HG02943 (cell line): ENCODE data around the gene DEFB128.
"Not testable (repeated sequence)": the region's sequence is repeated elsewhere in the genome, so short reads cannot be mapped to it uniquely, and the experiment has no call there.

ENCODE experiments used
- ATAC-seq: cut with Tn5 transposase; IDR thresholded peaks from one replicate; pipeline ENCODE4 v1.9.1; 2021; ENCODE audit warnings: mild to moderate bottlenecking, low read depth, moderate library complexity; ENCODE audit not compliant: unreplicated experiment

DEFB128 gene

DNA sequence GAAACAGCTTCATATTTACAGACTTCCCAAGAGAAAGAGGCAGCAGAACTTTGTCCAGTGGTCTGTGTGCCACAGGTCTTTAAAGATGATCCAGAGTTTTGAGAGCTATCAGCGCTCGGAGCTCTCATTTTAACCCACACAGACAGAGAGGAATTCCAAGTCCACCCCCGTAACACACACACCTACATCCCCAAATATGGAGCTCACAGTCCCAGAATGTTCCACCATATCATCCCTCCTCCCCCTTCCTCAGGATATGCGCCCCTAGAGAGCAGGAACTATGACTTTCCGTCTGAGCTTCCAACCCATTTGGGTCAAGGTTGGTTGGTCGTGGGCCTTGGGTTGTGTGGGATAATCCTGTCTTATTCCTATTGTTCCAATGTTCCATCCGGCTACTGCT, at the start of gene DEFB128:
TSS of gene DEFB128 (minus strand) at position 101 of the 400 bp plus-strand sequence. CDS start at position 13, 88 bp downstream.
- ATAC-seq, result no peak

DNA sequence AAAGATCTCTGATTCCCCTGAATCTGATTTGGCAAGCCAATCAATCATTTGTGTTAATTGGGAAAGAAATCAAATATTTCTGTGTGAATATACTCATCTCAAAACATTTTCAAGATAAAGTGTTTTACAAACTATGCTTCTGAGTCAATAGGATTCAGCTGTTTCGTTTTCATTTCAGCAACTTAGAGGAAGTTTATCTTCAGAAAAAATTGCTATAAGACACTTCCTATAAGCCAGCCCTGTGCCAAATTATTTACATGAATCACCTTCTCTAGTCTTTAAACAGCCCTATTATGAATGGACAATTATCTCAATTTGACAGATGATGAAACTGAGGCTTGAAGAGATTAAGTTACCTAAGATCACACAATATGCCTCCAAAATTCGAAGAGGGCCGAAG, 48.4 kb upstream of the DEFB128 start:
- no peak for ATAC-seq

DNA sequence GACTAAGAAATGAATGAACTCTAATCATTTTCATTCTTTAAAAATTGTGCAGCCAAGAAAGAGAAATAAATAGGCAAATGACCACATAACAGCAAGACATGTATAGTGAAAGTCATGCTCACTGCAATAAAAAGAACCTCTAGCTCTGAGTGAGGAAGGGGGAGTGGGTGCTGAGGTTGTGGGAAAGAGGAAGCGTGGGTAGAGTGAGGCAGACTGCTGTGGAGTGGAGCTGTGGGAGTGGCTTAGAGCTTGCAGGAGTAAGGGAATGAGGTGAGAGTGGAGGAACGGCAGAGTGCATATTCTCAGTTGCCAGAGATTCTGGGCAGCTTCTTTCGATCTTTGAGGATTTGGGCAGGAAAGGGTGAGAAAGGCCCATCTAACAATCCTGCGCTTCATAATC, 48.0 kb upstream of the DEFB128 start:
- ATAC-seq, result no peak

DNA sequence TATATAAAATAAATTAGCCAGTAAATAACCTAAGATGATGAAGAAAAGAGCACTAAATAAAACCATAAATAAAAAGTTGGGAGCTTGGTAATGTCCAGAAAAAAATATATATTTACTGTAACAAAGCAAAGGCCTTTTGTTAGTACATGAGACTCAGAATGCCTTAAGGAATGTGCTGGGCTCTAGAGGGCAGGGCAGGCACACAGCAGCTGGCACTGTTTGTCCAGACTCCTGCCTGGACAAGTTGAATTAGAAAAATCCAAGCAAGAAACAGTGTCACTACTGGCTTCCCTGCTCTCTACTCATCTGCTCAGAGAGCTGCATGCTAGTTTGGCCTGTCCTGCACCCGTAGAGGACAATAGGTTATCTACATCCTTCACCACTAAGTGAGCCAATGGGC, 46.4 kb upstream of the DEFB128 start:
- no peak for ATAC-seq

DNA sequence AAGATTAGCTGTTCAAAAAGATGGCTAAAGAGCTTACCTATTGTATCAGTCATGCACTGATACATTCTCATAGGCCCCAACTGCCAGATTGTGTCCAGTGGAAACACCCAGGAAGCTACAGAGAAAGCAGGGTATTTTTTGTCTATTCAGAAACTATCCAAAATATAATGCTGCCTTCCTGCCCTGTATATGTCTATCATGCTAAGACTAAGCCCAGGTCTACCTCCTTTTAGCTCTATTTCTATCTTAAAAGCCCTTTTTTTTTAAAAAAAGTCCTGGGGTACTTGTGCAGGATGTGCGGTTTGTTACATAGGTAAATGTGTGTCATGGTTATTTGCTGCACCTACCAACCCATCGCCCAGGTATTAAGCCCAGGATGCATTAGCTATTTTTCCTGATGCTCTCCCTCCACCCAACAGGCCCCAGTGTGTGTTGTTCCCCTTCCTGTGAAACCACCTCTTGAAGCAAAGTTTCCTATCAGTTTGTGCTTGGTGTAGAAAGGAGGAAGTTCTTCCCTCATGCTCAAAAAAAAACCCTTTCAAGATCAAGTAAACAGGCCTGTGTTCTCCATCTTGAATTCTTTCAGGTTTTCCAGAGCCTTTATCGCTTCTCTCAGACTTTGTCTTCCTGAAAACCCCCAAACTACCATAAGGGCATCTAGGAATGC, 38.1 kb upstream of the DEFB128 start:
- ATAC-seq, result no peak

DNA sequence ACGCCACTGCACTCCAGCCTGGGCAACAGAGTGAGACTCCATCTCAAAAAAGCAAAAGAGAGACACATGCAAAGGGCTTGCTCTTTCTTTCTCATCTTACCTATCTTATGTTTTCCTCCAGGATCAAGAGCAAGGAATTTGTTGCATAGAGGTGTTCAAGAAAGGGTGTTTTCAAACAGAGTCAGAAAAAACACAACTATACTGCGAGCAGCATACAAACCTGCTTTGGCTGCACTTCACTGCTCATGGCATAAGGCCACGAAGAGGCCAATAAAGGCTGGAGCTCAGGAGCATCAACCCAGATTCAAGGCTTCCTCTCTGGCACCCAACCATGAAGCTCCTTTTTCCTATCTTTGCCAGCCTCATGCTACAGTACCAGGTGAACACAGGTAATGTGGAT, 37.4 kb upstream of the DEFB128 start, which contains the start of gene DEFB129:
TSS of gene DEFB129 (plus strand) at position 301 of the 400 bp plus-strand sequence. CDS start at position 332, 31 bp downstream.
- no peak for ATAC-seq

DNA sequence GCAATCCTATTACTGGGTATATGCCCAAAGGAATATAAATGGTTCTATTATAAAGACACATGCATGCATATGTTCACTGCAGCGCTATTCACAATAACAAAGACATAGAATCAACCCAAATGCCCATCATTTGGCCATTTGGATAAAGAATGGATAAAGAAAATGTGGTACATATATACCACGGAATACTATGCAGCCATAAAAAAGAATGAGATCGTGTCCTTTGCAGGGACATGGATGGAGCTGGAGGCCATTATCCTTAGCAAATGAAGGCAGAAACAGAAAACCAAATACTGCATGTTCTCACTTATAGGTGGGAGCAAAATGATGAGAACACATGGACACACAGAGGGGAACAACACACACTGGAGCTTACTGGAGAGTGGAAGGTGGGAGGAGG, 36.4 kb upstream of the DEFB128 start:
- ATAC-seq, result not testable (repeated sequence)

DNA sequence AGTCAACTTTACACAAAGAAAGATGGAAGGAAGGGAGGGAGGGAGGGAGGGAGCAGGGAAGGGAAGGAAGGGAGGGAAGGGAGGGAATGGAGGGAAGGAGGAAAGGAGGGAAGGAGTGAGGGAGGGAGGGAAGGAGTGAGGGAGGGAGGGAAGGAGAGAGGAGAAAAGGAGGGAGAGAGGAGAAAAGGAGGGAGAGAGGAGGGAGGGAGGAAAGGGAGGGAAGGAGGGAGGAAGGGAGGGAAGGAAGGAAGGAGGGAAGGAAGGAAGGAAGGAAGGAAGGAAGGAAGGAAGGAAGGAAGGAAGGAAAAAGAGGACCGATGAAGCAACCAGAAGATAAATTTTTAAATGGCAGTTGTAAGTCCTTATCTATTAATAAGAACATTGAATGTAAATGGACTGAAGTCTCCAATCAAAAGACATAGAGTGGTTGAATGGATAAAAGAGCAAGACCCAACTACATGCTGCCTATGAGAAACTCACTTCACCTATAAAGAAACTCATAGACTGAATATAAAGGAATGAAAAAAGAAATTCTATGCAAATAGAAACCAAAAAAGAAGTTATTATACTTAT, 31.8 kb upstream of the DEFB128 start:
- ATAC-seq, result no peak

DNA sequence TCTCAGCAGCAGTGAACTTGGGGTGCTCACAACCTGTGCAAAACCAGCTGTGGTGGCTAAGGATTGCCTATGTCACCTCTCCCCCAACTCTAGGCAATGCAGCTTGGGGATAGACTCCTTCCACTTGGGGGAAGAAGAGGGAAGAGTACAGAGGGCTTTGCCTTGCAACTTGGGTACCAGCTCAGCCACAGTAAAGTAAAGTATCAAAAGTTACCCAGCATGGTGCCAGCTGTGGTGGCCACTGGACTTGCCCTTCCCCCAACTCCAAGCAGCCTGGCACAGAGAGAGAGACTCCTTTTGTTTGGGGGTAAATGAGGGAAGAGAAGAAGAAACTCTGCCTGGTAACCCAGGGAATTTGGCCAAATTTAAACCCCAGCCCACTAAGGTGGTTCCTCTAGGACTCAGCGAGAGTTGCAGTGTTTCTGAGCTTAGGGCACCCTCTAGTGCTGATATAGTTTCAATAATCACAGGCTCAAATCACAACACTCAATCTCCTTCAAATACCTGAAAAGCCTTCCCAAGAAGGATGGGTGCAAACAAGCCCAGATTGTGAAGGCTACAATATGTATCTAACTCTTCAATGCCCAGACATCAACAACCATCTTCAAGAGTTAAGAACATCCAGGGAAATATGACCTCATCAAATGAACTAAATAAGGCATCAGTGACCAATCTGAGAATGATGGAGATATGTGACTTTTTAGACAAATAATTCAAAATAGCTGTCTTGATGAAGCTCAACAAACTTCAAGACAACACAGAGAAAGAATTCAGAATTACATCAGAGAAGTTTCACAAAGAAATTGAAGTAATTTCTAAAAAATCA, 30.0 kb upstream of the DEFB128 start:
- no peak for ATAC-seq

DNA sequence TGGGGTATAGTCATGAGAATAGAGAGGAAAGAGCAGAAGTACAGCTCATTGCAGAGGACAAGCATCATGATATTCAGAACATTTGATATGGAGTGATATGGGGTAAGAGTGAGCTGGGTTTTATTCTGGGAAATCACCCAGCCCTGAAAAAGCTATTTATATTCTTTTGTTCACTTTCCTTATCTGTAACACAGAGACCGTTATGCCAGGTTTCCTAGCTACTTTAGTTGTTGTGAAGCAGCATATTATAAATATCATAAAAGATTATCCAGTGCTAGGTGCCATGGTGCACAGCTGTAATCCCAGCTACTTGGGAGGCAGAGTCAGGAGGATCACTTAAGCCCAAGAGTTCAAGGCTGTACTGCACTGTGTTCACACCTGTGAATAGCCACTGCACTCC, 27.8 kb upstream of the DEFB128 start:
- ATAC-seq, result no peak

DNA sequence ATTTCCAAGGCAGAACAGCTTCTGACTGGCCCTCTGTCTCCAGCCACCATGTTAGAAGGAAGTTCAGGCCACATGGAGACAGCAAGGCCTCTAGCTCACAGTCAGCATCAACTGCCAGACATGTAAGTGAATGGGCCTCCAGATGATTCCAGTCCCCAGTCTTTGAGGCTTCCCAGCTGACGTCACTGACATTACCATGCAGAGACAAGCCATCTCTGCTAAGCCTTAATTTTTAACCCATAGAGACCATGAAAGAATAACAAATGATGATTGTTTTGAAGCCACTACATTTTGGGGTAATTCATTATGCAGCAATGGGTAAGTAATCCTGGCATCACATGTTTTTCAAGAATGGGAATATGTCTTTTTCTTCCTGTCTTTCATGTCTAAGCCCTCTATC, 26.3 kb upstream of the DEFB128 start:
- ATAC-seq, result no peak

DNA sequence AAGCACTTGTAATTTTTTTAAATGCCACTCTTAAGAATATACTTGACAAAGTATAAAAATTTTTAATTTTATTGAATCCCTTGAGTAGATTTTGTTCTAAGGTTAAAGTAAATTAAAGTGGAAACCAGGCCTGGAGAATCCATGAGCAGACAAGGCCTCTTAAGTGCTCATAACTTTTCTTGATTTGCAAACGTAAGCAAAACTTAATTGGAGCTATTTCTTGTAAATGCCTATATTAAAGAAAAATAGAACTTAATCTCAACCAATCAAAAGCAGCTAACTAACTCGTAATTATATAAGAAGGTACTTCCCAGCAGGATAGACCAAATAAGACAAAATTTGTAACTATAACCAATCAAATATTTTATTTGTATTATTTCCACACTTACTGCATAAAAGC, 24.9 kb upstream of the DEFB128 start:
- ATAC-seq, result no peak

DNA sequence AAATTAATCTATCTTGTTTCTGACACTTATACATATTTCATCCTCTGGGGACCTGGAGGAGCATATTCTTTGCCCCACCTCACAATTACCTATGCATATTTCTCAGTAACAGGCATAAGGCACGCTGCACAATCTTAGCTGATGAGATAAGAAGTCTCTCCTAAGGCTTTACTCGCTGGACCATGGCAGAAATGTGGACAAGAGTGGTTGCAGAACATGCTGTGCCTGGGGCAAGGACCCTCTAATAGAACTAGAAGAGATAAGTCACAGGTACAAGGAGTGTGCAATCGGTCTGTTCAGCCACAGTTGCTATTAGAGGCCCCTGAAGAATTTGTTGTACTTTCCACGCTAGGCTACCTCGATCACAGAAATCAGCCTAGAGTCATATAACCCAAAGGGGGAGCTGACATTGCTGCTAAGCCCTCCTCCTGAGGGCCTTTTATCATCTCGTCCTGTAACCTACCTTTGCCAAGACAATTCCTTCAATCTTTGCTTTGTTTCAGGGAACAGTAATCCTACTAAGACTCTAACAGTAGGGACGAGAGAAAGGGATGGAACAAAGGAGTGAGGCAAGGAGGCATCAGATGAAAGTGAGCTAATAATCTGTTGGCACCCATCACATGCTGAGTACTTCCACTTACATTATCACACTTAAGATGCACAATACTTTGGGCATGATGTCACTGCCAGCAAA, 21.4 kb upstream of the DEFB128 start:
- no peak for ATAC-seq

DNA sequence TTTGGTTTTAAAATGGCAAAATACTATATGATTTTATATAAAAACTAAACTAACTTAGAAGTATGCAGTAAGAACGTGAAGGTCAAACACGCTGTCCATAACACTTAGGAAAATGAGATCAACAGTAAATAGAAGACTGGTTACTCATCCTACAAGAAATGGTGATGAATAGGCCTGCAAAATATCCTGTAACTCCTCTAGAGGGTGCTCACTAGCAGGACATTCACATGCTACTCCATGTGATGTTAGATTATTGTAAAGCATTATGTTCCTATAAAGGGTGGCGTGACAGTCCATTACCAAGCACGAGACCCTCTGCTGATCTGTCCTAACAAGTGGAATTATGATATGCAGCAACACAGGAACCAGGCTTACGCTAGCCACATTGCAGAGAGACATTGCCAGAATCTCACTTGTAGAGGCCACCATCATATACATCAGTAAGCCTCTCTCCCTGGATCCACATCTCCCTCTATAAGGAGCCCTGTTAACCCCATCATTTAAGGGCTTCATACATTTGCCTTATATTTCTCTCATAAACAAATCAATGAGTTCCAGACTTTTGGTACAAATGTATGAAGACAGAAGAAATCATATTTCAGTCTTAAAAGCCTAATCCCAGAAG, 19.5 kb upstream of the DEFB128 start:
- ATAC-seq, result no peak

DNA sequence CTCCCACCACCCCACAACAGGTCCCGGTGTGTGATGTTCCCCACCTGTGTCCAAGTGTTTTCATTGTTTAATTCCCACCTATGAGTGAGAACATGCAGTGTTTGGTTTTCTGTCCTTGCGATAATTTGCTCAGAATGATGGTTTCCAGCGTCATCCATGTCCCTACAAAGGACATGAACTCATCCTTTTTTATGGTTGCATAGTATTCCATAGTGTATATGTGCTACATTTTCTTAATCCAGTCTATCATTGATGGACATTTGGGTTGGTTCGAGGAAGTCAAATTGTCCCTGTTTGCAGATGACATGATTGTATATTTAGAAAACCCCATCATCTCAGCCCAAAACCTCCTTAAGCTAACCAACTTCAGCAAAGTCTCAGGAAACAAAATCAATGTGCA, 14.1 kb upstream of the DEFB128 start:
- not testable (repeated sequence) for ATAC-seq

DNA sequence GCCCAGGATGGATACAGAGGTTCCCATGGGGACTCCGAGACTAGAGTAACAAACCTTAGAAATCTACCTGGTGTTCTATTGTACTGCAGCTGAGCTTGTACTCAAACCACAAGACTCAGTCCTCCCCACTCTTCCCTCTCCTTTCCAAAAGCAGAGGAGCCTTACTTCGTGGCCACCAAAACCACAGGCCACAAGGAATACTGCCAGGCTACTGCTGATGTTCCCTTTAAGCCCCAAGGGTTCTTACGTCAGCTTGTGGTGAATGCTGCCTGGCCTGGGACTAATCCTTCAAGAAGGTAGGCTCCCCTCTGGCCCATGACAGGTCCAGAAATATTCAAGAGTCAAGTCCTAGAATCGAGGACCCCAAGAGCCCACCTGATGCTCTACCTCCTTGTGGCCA, 10.5 kb upstream of the DEFB128 start:
- ATAC-seq, result no peak

DNA sequence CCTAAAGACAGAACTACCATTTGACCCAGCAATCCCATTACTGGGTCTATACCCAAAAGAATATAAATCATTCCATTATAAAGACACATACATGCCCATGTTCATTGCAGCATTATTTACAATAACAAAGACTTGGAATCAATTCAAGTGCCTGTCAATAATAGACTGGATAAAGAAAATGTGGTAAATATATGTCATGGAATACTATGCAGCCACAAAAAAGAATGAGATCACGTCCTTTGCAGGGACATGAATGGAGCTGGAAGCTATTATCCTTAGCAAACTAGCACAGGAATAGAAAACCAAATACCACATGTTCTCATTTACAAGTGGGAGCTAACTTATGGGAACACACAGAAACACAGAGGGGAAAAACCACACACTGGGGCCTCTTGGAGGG, 8.7 kb upstream of the DEFB128 start:
- ATAC-seq, result no peak

DNA sequence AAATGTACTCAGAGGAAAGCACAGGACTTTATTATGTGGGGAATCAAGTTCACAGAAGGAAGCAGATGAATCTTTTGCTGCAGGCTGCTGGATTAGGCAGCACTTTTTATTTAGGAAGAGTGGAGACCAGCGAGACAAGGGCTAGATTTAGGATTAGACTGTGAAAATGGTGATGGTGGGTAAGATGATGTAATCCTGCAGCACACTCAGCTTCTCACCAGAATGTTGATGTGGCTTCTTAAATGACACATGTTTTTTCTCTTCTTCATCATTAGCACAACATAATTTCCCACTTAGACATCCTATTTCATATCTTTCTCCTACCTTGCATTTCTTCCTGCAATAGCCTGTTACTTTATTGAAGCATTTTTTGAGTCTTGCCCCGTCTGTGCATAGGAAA, 1.8 kb downstream of the DEFB128 start:
- ATAC-seq, result no peak

DNA sequence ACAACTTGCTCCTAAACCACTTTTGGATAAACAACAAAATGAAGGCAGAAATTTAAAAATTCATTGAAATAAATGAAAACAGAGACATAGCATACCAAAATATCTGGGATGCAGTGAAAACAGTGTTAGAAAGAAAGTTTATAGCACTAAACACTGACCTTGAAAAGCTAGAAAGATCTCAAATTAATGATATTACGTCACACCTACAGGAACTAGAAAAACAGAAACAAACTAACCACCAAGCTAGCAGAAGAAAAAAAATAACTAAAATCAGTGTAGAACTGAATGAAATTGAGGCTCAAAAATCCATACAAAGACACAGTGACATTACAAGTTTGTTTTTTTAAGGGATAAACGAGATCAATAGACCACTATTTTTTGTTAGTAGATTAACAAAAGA, 5.2 kb downstream of the DEFB128 start:
- ATAC-seq, result no peak

DNA sequence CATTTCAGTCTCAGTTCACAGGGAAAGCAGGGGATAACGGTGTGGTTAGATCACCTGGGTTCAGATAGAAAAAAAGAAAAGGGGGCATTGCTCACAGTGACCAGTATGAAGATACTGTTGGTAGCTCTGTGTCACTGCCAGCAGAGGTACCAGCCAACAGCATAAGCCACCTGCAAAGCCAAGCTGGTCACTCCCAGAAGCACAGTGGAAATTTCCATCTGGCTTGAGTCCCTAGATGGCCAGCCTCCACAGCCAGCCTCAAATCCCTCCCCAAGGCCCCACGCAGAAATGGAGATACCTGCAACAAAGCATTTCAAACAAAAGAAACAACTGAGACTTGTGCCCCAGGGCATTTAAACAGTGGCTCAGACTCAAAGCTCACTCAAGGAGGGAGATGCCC, 20.6 kb downstream of the DEFB128 start:
- ATAC-seq, result no peak

DNA sequence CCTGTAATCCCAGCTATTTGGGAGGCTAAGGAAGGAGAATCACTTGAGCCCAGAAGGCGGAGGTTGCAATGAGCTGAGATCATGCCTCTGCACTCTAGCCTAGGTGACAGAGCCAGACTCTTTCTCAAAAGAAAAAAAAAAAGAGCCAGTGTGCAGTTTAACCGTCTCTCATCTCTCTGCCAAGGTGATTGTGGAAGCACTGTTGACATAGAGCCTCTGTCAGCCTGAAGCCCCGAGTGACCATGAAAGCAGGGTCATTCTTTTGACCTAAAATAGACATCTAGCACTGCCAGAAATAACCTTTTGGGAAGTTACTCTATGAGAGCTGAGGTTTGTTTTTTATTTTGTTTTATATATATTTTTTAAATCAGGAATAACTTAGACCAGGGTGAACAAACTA, 24.9 kb downstream of the DEFB128 start:
- ATAC-seq, result no peak
